ENCODE results near the gene ATXN7L3.
"Not testable (repeated sequence)": the region's sequence is repeated elsewhere in the genome, so short reads cannot be mapped to it uniquely, and the experiment has no call there.

The ATXN7L3 gene

DNA sequence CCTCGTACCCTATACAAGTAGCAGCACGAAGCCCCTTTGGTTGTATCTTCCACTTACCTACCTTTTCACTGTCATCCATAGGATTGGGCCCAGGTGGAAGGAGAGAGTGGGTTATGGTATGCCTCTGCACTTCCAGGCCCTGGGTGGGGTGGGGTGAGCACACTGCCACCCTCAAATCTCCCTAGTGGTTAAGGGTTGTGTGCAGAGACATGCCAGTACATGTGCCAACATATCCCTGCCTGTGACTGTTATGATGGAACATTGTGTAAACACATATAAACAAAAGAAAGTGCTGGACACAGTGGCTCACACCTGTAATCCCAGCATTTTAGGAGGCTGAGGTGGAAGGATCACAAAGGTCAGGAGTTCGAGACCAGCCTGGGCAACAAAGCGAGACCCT lies 46.8 kb downstream of the ATXN7L3 start:
- ChIA-PET POLR2A (no interaction called here), CTCF (interaction anchor here (0.9 kb wide), 1 partner anchor 17 kb away, joined by 11 read pairs; no protein-coding TSS in a partner anchor)
- no peak for DNase-seq (ENCODE audit: extremely low spot score)
- TF ChIP-seq SUZ12 (IDR thresholded peaks at IDR 0.05) (no peak), L3MBTL2 (conservative IDR thresholded peaks at IDR 0.05) (no peak), FOXA1 (IDR thresholded peaks at IDR 0.05) (no peak), CTBP1 (IDR thresholded peaks at IDR 0.05; ENCODE audit: borderline replicate concordance) (no peak), SP1 (IDR thresholded peaks at IDR 0.05) (no peak), FOXM1 (IDR thresholded peaks at IDR 0.05; ENCODE audit: borderline replicate concordance) (no peak), NFRKB (IDR thresholded peaks at IDR 0.05) (no peak), BHLHE40 (IDR thresholded peaks at IDR 0.05; ENCODE audit: borderline replicate concordance) (no peak), ZNF384 (IDR thresholded peaks at IDR 0.05) (no peak)
- TF ChIP-seq, protein P1, sequence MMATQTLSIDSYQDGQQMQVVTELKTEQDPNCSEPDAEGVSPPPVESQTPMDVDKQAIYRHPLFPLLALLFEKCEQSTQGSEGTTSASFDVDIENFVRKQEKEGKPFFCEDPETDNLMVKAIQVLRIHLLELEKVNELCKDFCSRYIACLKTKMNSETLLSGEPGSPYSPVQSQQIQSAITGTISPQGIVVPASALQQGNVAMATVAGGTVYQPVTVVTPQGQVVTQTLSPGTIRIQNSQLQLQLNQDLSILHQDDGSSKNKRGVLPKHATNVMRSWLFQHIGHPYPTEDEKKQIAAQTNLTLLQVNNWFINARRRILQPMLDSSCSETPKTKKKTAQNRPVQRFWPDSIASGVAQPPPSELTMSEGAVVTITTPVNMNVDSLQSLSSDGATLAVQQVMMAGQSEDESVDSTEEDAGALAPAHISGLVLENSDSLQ (IDR thresholded peaks at IDR 0.05), result no peak

DNA sequence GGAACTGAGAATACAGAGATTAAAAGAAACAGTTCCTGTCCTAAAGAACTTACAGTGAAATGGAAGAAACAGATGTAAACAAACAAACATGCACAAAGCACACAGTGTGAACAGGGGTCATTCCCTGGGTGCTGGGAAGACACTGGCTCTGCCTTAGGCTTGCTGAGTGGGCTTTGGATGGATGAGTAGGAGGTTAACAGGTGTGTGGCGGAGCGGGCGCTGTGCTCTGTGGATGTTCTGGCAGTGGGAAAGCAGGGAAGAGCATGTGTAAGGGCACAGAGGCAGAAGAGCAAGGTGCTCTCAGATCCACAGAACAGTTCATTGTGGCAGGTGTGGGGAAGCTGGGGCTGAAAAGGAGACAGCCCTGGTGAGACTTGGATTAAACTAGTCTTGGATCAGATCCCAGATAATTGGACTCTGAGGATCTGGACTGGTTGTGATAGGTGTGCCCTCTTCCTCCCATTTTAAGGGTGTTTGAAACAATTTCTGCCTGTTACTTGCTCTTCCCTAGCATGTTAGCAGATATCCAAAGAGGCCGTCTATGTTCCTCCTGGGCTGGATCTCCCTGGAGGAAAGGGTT lies 49.8 kb downstream of the ATXN7L3 start:
- ChIA-PET POLR2A (interaction anchor here (0.8 kb wide), 1 partner anchor 18 kb away, joined by 3 read pairs; no protein-coding TSS in a partner anchor), CTCF (interaction anchor here (0.7 to 2.4 kb wide), 6 partner anchors 12 to 437 kb away, joined by 3 to 17 read pairs (median 5); no protein-coding TSS in a partner anchor)
- no peak for DNase-seq (ENCODE audit: extremely low spot score)
- TF ChIP-seq ZNF384 (IDR thresholded peaks at IDR 0.05), result no peak
- TF ChIP-seq, protein P1 (IDR thresholded peaks at IDR 0.05), result no peak
- TF ChIP-seq SP1 (IDR thresholded peaks at IDR 0.05), result no peak
- TF ChIP-seq BHLHE40 (IDR thresholded peaks at IDR 0.05; ENCODE audit: borderline replicate concordance), result no peak
- no peak for TF ChIP-seq FOXM1 (IDR thresholded peaks at IDR 0.05; ENCODE audit: borderline replicate concordance)

DNA sequence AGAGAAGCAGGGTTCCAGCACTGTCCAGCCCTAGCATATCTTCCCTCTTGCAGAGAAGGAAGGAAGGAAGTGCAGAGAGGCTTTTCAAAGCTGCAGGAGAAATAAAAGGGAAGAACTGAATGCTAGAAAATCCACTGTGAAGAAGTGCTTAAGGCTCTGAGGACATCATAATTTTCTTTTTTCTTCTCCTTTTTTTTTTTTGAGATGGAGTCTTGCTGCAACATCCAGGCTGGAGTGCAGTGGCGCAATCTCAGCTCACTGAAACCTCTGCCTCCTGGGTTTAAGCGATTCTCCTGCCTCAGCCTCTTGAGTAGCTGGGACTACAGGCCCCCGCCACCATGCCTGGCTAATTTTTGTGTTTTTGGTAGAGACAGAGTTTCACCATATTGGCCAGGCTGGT lies 50.6 kb downstream of the ATXN7L3 start:
- POLR2A ChIA-PET, result interaction anchor here (0.8 to 0.9 kb wide), 2 partner anchors 19 to 26 kb away, joined by 3 read pairs; partner anchors contain the start of gene HDAC5
- DNase-seq (ENCODE audit: extremely low spot score); CTCF ChIA-PET: not testable (repeated sequence)

DNA sequence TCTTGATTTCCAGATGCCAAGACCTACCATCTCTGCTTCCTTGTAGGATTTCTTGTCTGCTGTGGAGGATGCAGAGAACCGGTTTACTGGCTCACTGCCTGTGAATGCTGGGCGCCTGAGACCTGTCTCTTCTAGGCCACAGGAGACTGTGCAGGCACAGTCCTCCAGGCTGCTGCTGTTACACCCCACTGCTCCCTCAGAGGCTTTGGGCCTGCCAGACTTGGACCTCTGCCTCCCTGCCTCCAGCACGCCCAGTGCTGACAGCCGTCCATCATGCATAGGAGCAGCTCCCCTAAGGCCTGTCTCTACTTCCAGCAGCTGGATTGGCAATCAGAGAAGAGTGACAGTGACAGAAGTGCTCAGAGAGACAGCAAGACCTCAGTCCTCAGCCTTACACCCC lies 51.9 kb downstream of the ATXN7L3 start:
- ChIA-PET CTCF (interaction anchor here (0.5 kb wide), 1 partner anchor 234 kb away, joined by 3 read pairs; no protein-coding TSS in a partner anchor), POLR2A (no interaction called here)

DNA sequence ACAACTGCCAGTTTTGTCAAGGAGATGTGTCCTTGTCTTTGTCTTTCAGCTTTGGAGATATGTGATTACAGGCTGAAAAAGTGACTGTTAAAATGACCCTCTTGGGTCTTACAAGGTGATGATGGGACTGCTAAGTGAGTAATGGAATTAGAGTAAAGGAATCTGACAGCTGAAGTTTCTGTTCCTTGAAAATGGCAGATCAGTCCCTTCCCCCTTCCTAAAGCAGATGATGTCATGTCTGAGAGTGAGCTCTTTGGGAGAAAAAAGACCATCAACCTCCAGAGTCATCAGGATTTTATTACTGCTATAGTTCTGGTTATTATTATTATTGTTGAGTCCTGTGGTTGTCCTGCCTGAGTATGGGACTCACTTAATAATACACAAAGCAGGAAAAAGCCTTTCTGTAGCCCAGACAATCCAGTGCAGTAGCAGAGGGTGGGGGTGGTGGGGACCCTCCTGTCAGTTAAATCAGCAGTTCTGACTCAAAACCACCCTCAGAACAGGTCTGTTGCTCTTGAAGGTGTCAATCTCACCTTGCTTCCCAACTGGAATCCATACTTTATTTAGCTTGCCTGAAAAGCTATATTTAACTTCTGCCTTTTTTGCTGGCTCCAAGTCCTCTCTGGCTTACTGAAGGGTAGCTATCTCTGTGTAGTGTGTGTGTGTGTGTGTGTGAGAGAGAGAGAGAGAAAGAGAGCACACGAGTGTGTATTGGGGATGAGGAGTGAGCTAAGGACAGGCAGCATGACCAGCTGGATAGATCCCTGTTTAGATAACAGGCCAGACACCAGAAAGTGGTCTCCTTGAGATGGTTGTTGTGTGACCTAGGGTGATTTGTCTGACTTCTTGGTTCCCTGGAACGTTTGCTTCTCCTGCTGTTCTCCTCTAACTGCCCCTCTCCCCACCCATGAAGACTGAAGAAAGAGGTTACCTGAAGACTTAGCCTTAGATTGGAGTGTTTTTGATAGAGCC lies 53.0 kb downstream of the ATXN7L3 start:
- CTCF ChIA-PET, result interaction anchor here (0.7 kb wide), 2 partner anchors 164 to 218 kb away, joined by 3 to 4 read pairs; no protein-coding TSS in a partner anchor
- TF ChIP-seq TARDBP (IDR thresholded peaks at IDR 0.05) (no peak), ZNF384 (IDR thresholded peaks at IDR 0.05) (no peak), FOXK2 (IDR thresholded peaks at IDR 0.05) (no peak), SP1 (IDR thresholded peaks at IDR 0.05) (no peak), L3MBTL2 (conservative IDR thresholded peaks at IDR 0.05) (no peak), SUZ12 (IDR thresholded peaks at IDR 0.05) (no peak), FOXM1 (IDR thresholded peaks at IDR 0.05; ENCODE audit: borderline replicate concordance) (no peak), LEF1 (IDR thresholded peaks at IDR 0.05; ENCODE audit: borderline replicate concordance) (no peak), BHLHE40 (IDR thresholded peaks at IDR 0.05; ENCODE audit: borderline replicate concordance) (no peak), CTBP1 (IDR thresholded peaks at IDR 0.05; ENCODE audit: borderline replicate concordance) (no peak)
- TF ChIP-seq, protein P1 (IDR thresholded peaks at IDR 0.05), result no peak
- DNase-seq (ENCODE audit: extremely low spot score), result no peak
- POLR2A ChIA-PET, result interaction anchor here (1.0 kb wide), 1 partner anchor 132 kb away, joined by 3 read pairs; the partner anchor contains the start of gene TMEM101

More for the DNA sequence above, 51.9 kb downstream of the ATXN7L3 start:
- DNase-seq (ENCODE audit: extremely low spot score), result no peak
- TF ChIP-seq L3MBTL2 (conservative IDR thresholded peaks at IDR 0.05), result no peak
- no peak for TF ChIP-seq SUZ12 (IDR thresholded peaks at IDR 0.05)
- no peak for TF ChIP-seq CTBP1 (IDR thresholded peaks at IDR 0.05; ENCODE audit: borderline replicate concordance)
- no peak for TF ChIP-seq BHLHE40 (IDR thresholded peaks at IDR 0.05; ENCODE audit: borderline replicate concordance)
- no peak for TF ChIP-seq FOXK2 (IDR thresholded peaks at IDR 0.05)
- TF ChIP-seq ELF4 (IDR thresholded peaks at IDR 0.05), result no peak
- TF ChIP-seq ARNT (IDR thresholded peaks at IDR 0.05), result no peak
- TF ChIP-seq LEF1 (IDR thresholded peaks at IDR 0.05; ENCODE audit: borderline replicate concordance), result no peak
- no peak for TF ChIP-seq HDGF (IDR thresholded peaks at IDR 0.05; ENCODE audit: borderline replicate concordance)
- no peak for TF ChIP-seq FOXM1 (IDR thresholded peaks at IDR 0.05; ENCODE audit: borderline replicate concordance)
- TF ChIP-seq SP1 (IDR thresholded peaks at IDR 0.05), result no peak
- TF ChIP-seq ZNF384 (IDR thresholded peaks at IDR 0.05), result no peak
- no peak for TF ChIP-seq FOXA1 (IDR thresholded peaks at IDR 0.05)
- TF ChIP-seq, protein P1 (IDR thresholded peaks at IDR 0.05), result no peak
- TF ChIP-seq TARDBP (IDR thresholded peaks at IDR 0.05), result no peak
- TF ChIP-seq NFRKB (IDR thresholded peaks at IDR 0.05), result no peak

Measured in HEK293T (cell line).